ENCODE measurements around the gene CLTC. TPM values are rescaled to one million over a fixed set of nuclear protein-coding genes. Genes with fewer than 3 reads are reported as not detected.

The CLTC gene
- total RNA-seq, 2 donors from 2014 or later, result 156 to 184 TPM

- ATAC-seq, result no peak
- Mint-ChIP-seq H3K9me3 (peaks cover 0 to 3% of the 10 kb centered on the region in 2 donors), H3K36me3 (peaks cover 0 to 37% of the 10 kb centered on the region in 2 donors), H3K27ac (no peak overlapping the region)
- DNase-seq (ENCODE audit: low spot score in 2 of 2), result no peak
These were observed 7.6 kb downstream of the CLTC start for GRCh38 chr17:59627274-59627673.

GRCh38 chr17:59627770-59628171 is 8.1 kb downstream of the CLTC start:
- DNase-seq (ENCODE audit: low spot score in 2 of 2), result no peak
- H3K9me3 Mint-ChIP-seq, result peaks cover 0 to 3% of the 10 kb centered on the region in 2 donors
- ATAC-seq, result peak in 1 of 2 donors; percentile 88
- H3K36me3 Mint-ChIP-seq, result peaks cover 0 to 37% of the 10 kb centered on the region in 2 donors
- no peak overlapping the region for H3K27ac Mint-ChIP-seq

GRCh38 chr17:59629174-59629573 is 9.5 kb downstream of the CLTC start:
- H3K36me3 Mint-ChIP-seq, result peaks cover 0 to 32% of the 10 kb centered on the region in 2 donors
- peaks cover 0 to 3% of the 10 kb centered on the region in 2 donors for H3K9me3 Mint-ChIP-seq
- DNase-seq (ENCODE audit: low spot score in 2 of 2) (no peak), ATAC-seq (no peak)
- no peak overlapping the region for H3K27ac Mint-ChIP-seq

GRCh38 chr17:59631276-59631675 is 11.6 kb downstream of the CLTC start:
- DNase-seq (ENCODE audit: low spot score in 2 of 2) (no peak), ATAC-seq (no peak)
- peaks cover 0 to 3% of the 10 kb centered on the region in 2 donors for H3K9me3 Mint-ChIP-seq
- peak overlapping the region; percentile 4 to 48 for H3K27ac Mint-ChIP-seq
- H3K36me3 Mint-ChIP-seq, result peaks cover 0 to 32% of the 10 kb centered on the region in 2 donors

- peaks cover 0 to 32% of the 10 kb centered on the region in 2 donors for H3K36me3 Mint-ChIP-seq
- H3K27ac Mint-ChIP-seq, result no peak overlapping the region
- DNase-seq (ENCODE audit: low spot score in 2 of 2) (no peak), ATAC-seq (no peak)
- H3K9me3 Mint-ChIP-seq, result peaks cover 0 to 3% of the 10 kb centered on the region in 2 donors
These were observed 12.7 kb downstream of the CLTC start for GRCh38 chr17:59632398-59632797.

DNA sequence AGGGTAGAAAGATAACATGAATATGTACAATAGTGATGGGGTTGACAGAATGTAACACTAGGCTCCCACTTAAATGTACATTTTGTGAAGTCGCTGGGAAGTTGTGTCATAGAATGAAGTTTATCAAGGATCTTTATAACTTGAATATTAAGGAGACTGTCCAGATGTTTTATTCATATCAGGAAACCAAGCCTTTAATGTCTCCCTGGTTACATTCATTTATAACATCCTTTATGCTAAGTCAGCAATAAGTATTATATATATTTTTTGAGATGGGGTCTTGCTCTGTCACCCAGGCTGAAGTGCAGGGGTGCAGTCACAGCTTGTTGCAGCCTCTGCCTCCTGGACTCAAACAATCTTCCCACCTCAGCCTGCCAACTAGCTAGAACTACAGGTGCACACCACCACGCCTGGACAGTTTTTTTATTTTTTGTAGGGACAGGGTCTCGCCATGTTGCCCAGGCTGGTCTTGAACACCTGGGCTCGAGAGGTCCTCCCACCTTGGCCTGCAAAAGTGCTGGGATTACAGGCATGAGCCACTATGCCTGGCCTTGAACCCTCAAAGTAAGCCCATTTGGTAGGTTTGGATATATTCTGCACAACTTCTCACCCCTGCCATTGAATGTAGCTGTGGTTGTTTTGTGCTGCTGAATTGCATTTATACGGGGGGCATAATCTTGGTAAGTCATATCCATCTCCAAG is 14.1 kb downstream of the CLTC start:
- H3K9me3 Mint-ChIP-seq, result peaks cover 0 to 3% of the 10 kb centered on the region in 2 donors
- peaks cover 0 to 25% of the 10 kb centered on the region in 2 donors for H3K36me3 Mint-ChIP-seq
- DNase-seq (ENCODE audit: low spot score in 2 of 2), result no peak
- no peak overlapping the region for H3K27ac Mint-ChIP-seq
- no peak for ATAC-seq

GRCh38 chr17:59634632-59635541 is 15.2 kb downstream of the CLTC start:
- H3K27ac Mint-ChIP-seq, result peak overlapping the region in 1 of 2 donors; percentile 9
- peak in 1 of 2 donors; percentile 68 for ATAC-seq
- peaks cover 0 to 3% of the 10 kb centered on the region in 2 donors for H3K9me3 Mint-ChIP-seq
- DNase-seq (ENCODE audit: low spot score in 2 of 2), result no peak
- H3K36me3 Mint-ChIP-seq, result peaks cover 0 to 15% of the 10 kb centered on the region in 2 donors

DNA sequence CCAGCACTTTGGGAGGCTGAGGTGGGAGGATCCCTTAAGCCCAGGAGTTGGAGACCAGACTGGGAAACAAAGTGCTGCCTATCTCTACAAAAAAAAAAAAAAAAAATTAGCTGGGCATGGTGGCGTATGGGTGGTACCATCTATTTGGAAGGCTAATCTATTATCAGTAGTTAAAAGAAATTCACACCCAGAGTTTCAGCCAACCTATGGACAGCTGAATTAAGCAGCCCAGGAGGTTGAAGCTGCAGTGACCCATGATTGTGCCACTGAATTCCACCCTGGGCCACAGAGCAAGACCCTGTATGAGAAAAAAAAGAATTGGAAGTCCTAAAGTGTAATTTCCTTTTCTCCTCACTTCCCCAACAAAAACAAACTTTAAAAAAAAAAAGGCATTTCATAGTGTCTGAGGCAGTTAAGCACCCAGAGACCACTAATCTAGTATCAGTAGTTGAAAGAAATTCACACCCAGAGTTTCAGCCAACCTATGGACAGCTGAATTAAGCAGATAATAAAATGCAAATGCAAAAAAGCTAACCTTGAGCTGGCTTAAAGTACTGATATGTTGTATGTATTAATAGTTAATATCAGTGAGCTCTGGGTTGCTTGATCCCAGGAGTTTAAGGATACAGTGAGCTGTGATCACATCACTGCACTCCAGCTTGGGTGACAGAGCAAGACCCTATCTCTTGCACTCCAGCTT is 18.1 kb downstream of the CLTC start:
- Mint-ChIP-seq H3K9me3 (no peaks in the 10 kb centered on the region), H3K36me3 (no peaks in the 10 kb centered on the region), H3K27ac (no peak overlapping the region)
- ATAC-seq (no peak), DNase-seq (ENCODE audit: low spot score in 2 of 2) (no peak)

GRCh38 chr17:59638553-59638952 is 18.9 kb downstream of the CLTC start:
- Mint-ChIP-seq H3K36me3 (no peaks in the 10 kb centered on the region), H3K27ac (no peak overlapping the region), H3K9me3 (no peaks in the 10 kb centered on the region)
- ATAC-seq, result no peak
- no peak for DNase-seq (ENCODE audit: low spot score in 2 of 2)

GRCh38 chr17:59641799-59642484 is 22.2 kb downstream of the CLTC start:
- no peaks in the 10 kb centered on the region for H3K9me3 Mint-ChIP-seq
- DNase-seq (ENCODE audit: low spot score in 2 of 2), result no peak
- H3K27ac Mint-ChIP-seq, result peak overlapping the region; percentile 33 to 40
- peak; percentile 99 for ATAC-seq
- H3K36me3 Mint-ChIP-seq, result peaks cover 0 to 5% of the 10 kb centered on the region in 2 donors

DNA sequence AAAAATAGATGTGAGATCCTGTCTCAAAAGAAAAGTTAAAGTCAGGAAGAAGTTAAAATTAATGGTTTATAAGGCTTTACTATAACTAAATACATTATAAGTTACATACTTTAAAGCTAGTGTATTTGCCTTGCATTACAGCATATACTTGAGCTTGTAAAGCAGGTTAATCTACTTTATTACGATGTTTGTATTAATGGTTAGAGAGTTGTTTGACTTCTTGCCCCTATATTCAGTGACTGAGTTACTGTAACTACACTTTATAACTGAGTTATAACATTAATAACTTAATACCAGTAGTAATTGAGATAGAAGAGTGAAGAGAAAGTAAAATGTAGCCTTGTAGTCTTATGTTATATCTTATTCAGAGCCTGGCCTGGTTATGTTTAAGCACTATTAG is 22.9 kb downstream of the CLTC start:
- DNase-seq (ENCODE audit: low spot score in 2 of 2), result no peak
- H3K9me3 Mint-ChIP-seq, result no peaks in the 10 kb centered on the region
- H3K36me3 Mint-ChIP-seq, result peaks cover 0 to 10% of the 10 kb centered on the region in 2 donors
- H3K27ac Mint-ChIP-seq, result no peak overlapping the region
- no peak for ATAC-seq

- Mint-ChIP-seq H3K27ac (no peak overlapping the region), H3K9me3 (no peaks in the 10 kb centered on the region), H3K36me3 (peaks cover 0 to 19% of the 10 kb centered on the region in 2 donors)
- ATAC-seq, result no peak
- DNase-seq (ENCODE audit: low spot score in 2 of 2), result no peak
These were observed 23.8 kb downstream of the CLTC start for GRCh38 chr17:59643159-59644140.

DNA sequence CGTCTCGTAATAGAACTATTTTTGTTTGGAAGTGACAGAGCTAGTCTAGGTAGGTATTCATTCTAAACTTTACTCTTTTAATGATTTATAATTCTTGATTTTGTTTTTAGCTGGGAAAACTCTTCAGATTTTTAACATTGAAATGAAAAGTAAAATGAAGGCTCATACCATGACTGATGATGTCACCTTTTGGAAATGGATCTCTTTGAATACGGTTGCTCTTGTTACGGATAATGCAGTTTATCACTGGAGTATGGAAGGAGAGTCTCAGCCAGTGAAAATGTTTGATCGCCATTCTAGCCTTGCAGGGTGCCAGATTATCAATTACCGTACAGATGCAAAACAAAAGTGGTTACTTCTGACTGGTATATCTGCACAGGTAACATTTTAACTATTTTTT is 27.6 kb downstream of the CLTC start:
- DNase-seq (ENCODE audit: low spot score in 2 of 2) (no peak), ATAC-seq (no peak)
- Mint-ChIP-seq H3K27ac (no peak overlapping the region), H3K36me3 (peaks cover 5 to 43% of the 10 kb centered on the region in 2 donors), H3K9me3 (no peaks in the 10 kb centered on the region)

- Mint-ChIP-seq H3K27ac (no peak overlapping the region), H3K9me3 (no peaks in the 10 kb centered on the region), H3K36me3 (peaks cover 9 to 47% of the 10 kb centered on the region in 2 donors)
- ATAC-seq, result no peak
- no peak for DNase-seq (ENCODE audit: low spot score in 2 of 2)
These were observed 30.2 kb downstream of the CLTC start for GRCh38 chr17:59649886-59650285.

GRCh38 chr17:59650642-59651041 is 30.9 kb downstream of the CLTC start:
- no peak for DNase-seq (ENCODE audit: low spot score in 2 of 2)
- H3K9me3 Mint-ChIP-seq, result no peaks in the 10 kb centered on the region
- peak; percentile 34 to 41 for ATAC-seq
- H3K36me3 Mint-ChIP-seq, result peaks cover 14 to 55% of the 10 kb centered on the region in 2 donors
- no peak overlapping the region for H3K27ac Mint-ChIP-seq
